GM18870 (cell line): ENCODE measurements around the gene TIMM23.
A peak's percentile ranks its signal among the peaks of the same experiment; 100 is the strongest.
"Not testable (repeated sequence)": the region's sequence is repeated elsewhere in the genome, so short reads cannot be mapped to it uniquely, and the experiment has no call there.

Experiments
- ATAC-seq: cut with Tn5 transposase; IDR thresholded peaks from one replicate; pipeline ENCODE4 v1.9.1; 2021; ENCODE audit warnings: moderate library complexity; ENCODE audit not compliant: unreplicated experiment

TIMM23 gene

GRCh38 chr10:45972106-45972812 lies at the start of gene TIMM23:
Gene TIMM23, plus strand, starts transcription at chr10:45972489. Its CDS starts 136 bp downstream, at chr10:45972625.
- peak; percentile 47 for ATAC-seq

- not testable (repeated sequence) for ATAC-seq
These were observed 45.5 kb upstream of the TIMM23 start for GRCh38 chr10:45926790-45927189.

- ATAC-seq: not testable (repeated sequence)
These were observed 41.0 kb upstream of the TIMM23 start for GRCh38 chr10:45931305-45931704.

GRCh38 chr10:45934788-45935187 lies 37.5 kb upstream of the TIMM23 start:
- not testable (repeated sequence) for ATAC-seq

- not testable (repeated sequence) for ATAC-seq
These were observed 33.1 kb upstream of the TIMM23 start for GRCh38 chr10:45939176-45939697.

- not testable (repeated sequence) for ATAC-seq
These were observed 31.1 kb upstream of the TIMM23 start for GRCh38 chr10:45941196-45941595.

GRCh38 chr10:45945476-45945875 lies 26.8 kb upstream of the TIMM23 start:
- not testable (repeated sequence) for ATAC-seq

GRCh38 chr10:45947363-45947762 lies 24.9 kb upstream of the TIMM23 start:
- ATAC-seq: not testable (repeated sequence)

GRCh38 chr10:45948801-45949200 lies 23.5 kb upstream of the TIMM23 start:
- ATAC-seq: not testable (repeated sequence)

GRCh38 chr10:45954367-45954766 lies 17.9 kb upstream of the TIMM23 start:
- ATAC-seq: not testable (repeated sequence)

- ATAC-seq: not testable (repeated sequence)
These were observed 15.7 kb upstream of the TIMM23 start for GRCh38 chr10:45956634-45957033.

GRCh38 chr10:45957928-45958327 lies 14.4 kb upstream of the TIMM23 start:
- ATAC-seq: not testable (repeated sequence)

GRCh38 chr10:45962686-45963452 lies 9.4 kb upstream of the TIMM23 start:
- ATAC-seq: not testable (repeated sequence)

GRCh38 chr10:45971019-45971418 lies 1.3 kb upstream of the TIMM23 start:
- not testable (repeated sequence) for ATAC-seq

- peak; percentile 28 for ATAC-seq
These were observed 565 bp upstream of the TIMM23 start for GRCh38 chr10:45971742-45972105.

- ATAC-seq: peak; percentile 25
These were observed 502 bp downstream of the TIMM23 start for GRCh38 chr10:45972813-45973169.

GRCh38 chr10:45974041-45974440 lies 1.8 kb downstream of the TIMM23 start:
- ATAC-seq: not testable (repeated sequence)

GRCh38 chr10:45978554-45978953 lies 6.3 kb downstream of the TIMM23 start:
- peak; percentile 72 for ATAC-seq

- not testable (repeated sequence) for ATAC-seq
These were observed 9.1 kb downstream of the TIMM23 start for GRCh38 chr10:45981367-45981766.

GRCh38 chr10:45983538-45984186 lies 11.4 kb downstream of the TIMM23 start:
- ATAC-seq: not testable (repeated sequence)

- not testable (repeated sequence) for ATAC-seq
These were observed 12.2 kb downstream of the TIMM23 start for GRCh38 chr10:45984473-45984872.
